Osteocyte (in vitro differentiated cells): ENCODE data around the gene TSHZ3. TPM values are rescaled to one million over a fixed set of nuclear protein-coding genes. Genes with fewer than 3 reads are reported as not detected.

Source experiments
- DNase-seq: peaks from one replicate; pipeline ENCODE4 v3.0.0; 2021; ENCODE audit warnings: mixed read lengths; ENCODE audit not compliant: unreplicated experiment; ENCODE audit errors: extremely low spot score
- H3K27ac Mint-ChIP-seq: one replicate; pipeline ENCODE4 v1.8.0; 2021; ENCODE audit warnings: mild to moderate bottlenecking, mixed read lengths; ENCODE audit not compliant: unreplicated experiment
- H3K27me3 Mint-ChIP-seq: one replicate; pipeline ENCODE4 v1.8.0; 2021; ENCODE audit warnings: mixed read lengths; ENCODE audit not compliant: unreplicated experiment
- H3K36me3 Mint-ChIP-seq: one replicate; pipeline ENCODE4 v1.8.0; 2021; ENCODE audit warnings: mixed read lengths; ENCODE audit not compliant: unreplicated experiment
- H3K4me1 Mint-ChIP-seq: one replicate; pipeline ENCODE4 v1.8.0; 2021; ENCODE audit warnings: mixed read lengths; ENCODE audit not compliant: unreplicated experiment
- H3K4me3 Mint-ChIP-seq: one replicate; pipeline ENCODE4 v1.8.0; 2021; ENCODE audit warnings: mild to moderate bottlenecking, moderate library complexity, mixed read lengths; ENCODE audit not compliant: unreplicated experiment
- H3K9me3 Mint-ChIP-seq: one replicate; pipeline ENCODE4 v1.8.0; 2021; ENCODE audit warnings: mixed read lengths; ENCODE audit not compliant: unreplicated experiment
- CTCF ChIP-seq: fragments of 200-600 bp; sonication (generic); IDR thresholded peaks from 2 replicates; pipeline ENCODE4 v1.5.0; 2021; ENCODE audit warnings: antibody characterized with exemption, mild to moderate bottlenecking, moderate library complexity
- total RNA-seq: library from RNA; stranded (reverse); gene quantifications from 2 replicates; pipeline ENCODE4 v1.2.1, GENCODE V29; 2021

The TSHZ3 gene
- total RNA-seq, 1 donor from 2014 or later, result 10.7 TPM

- H3K27me3 Mint-ChIP-seq, result no peaks in the 10 kb centered on the region
- peaks cover 3% of the 10 kb centered on the region for H3K36me3 Mint-ChIP-seq
- H3K4me1 Mint-ChIP-seq, result no peaks in the 10 kb centered on the region
- no peak for DNase-seq
- H3K27ac Mint-ChIP-seq, result no peak overlapping the region
- H3K4me3 Mint-ChIP-seq, result no peak overlapping the region
- TF ChIP-seq CTCF, result no peak
- H3K9me3 Mint-ChIP-seq, result no peaks in the 10 kb centered on the region
Measured at GRCh38 chr19:31296741-31297390, 52.4 kb downstream of the TSHZ3 start.

- no peaks in the 10 kb centered on the region for H3K27me3 Mint-ChIP-seq
- H3K36me3 Mint-ChIP-seq, result peaks cover 5% of the 10 kb centered on the region
- no peaks in the 10 kb centered on the region for H3K4me1 Mint-ChIP-seq
- no peak overlapping the region for H3K27ac Mint-ChIP-seq
- no peak overlapping the region for H3K4me3 Mint-ChIP-seq
- no peaks in the 10 kb centered on the region for H3K9me3 Mint-ChIP-seq
- no peak for TF ChIP-seq CTCF
- no peak for DNase-seq
Measured at GRCh38 chr19:31294189-31294588, 55.0 kb downstream of the TSHZ3 start.

GRCh38 chr19:31292639-31293185 is 56.5 kb downstream of the TSHZ3 start:
- peaks cover 5% of the 10 kb centered on the region for H3K36me3 Mint-ChIP-seq
- H3K4me3 Mint-ChIP-seq, result no peak overlapping the region
- H3K9me3 Mint-ChIP-seq, result no peaks in the 10 kb centered on the region
- no peak for TF ChIP-seq CTCF
- no peaks in the 10 kb centered on the region for H3K27me3 Mint-ChIP-seq
- H3K27ac Mint-ChIP-seq, result no peak overlapping the region
- H3K4me1 Mint-ChIP-seq, result no peaks in the 10 kb centered on the region
- no peak for DNase-seq

- no peak for TF ChIP-seq CTCF
- peaks cover 11% of the 10 kb centered on the region for H3K4me1 Mint-ChIP-seq
- peaks cover 5% of the 10 kb centered on the region for H3K36me3 Mint-ChIP-seq
- H3K27me3 Mint-ChIP-seq, result no peaks in the 10 kb centered on the region
- H3K4me3 Mint-ChIP-seq, result no peak overlapping the region
- no peaks in the 10 kb centered on the region for H3K9me3 Mint-ChIP-seq
- no peak overlapping the region for H3K27ac Mint-ChIP-seq
- DNase-seq, result no peak
Measured at GRCh38 chr19:31290931-31291590, 58.2 kb downstream of the TSHZ3 start.

- TF ChIP-seq CTCF, result no peak
- no peak overlapping the region for H3K27ac Mint-ChIP-seq
- H3K27me3 Mint-ChIP-seq, result no peaks in the 10 kb centered on the region
- H3K4me3 Mint-ChIP-seq, result no peak overlapping the region
- peaks cover 2% of the 10 kb centered on the region for H3K36me3 Mint-ChIP-seq
- peaks cover 19% of the 10 kb centered on the region for H3K4me1 Mint-ChIP-seq
- H3K9me3 Mint-ChIP-seq, result no peaks in the 10 kb centered on the region
- no peak for DNase-seq
Measured at GRCh38 chr19:31289976-31290375, 59.3 kb downstream of the TSHZ3 start.
